Activated CD4-positive, alpha-beta memory T cell treated with anti-CD3 and anti-CD28 coated beads, Interleukin-2, amount 10 ng/mL, durations not matched to agents 7 days and 5 days (primary cell): ENCODE measurements around the gene MPP3. TPM values are rescaled to one million over a fixed set of nuclear protein-coding genes. Genes with fewer than 3 reads are reported as not detected.
"Not testable (repeated sequence)": the region's sequence is repeated elsewhere in the genome, so short reads cannot be mapped to it uniquely, and the experiment has no call there.

Source experiments
- CTCF ChIA-PET: fragments of 350-600 bp; sonication (Branson Sonifier 250); formaldehyde crosslinking; loops from one replicate; lab custom pipeline; 2021; ENCODE audit warnings: antibody characterized with exemption, inconsistent platforms; lab: Charles Lee
- POLR2A ChIA-PET: fragments of 350-600 bp; sonication (Branson Sonifier 250); formaldehyde crosslinking; loops from one replicate; lab custom pipeline; 2021; ENCODE audit warnings: antibody characterized with exemption; lab: Charles Lee
- DNase-seq: peaks from one replicate; pipeline ENCODE4 v3.0.0-alpha.2; 2020
- H3K27ac Mint-ChIP-seq: one replicate; pipeline ENCODE4 v1.8.0; 2021; ENCODE audit warnings: mild to moderate bottlenecking, mixed read lengths
- H3K27me3 Mint-ChIP-seq: one replicate; pipeline ENCODE4 v1.8.0; 2021; ENCODE audit warnings: mixed read lengths
- H3K36me3 Mint-ChIP-seq: one replicate; pipeline ENCODE4 v1.8.0; 2021; ENCODE audit warnings: low read depth, mixed read lengths
- H3K4me1 Mint-ChIP-seq: one replicate; pipeline ENCODE4 v1.8.0; 2021; ENCODE audit warnings: mixed read lengths
- H3K4me3 Mint-ChIP-seq: one replicate; pipeline ENCODE4 v1.8.0; 2021; ENCODE audit warnings: mild to moderate bottlenecking, mixed read lengths
- H3K9me3 Mint-ChIP-seq: one replicate; pipeline ENCODE4 v1.8.0; 2021; ENCODE audit warnings: mixed read lengths
- total RNA-seq, 2 experiments: library from RNA; stranded (reverse); gene quantifications; one replicate each; pipeline ENCODE4 v1.2.3, GENCODE V29; 2021

The MPP3 gene
- total RNA-seq, 2 experiments from 2014 or later, result not detected

- POLR2A ChIA-PET, result no interaction called here
- Mint-ChIP-seq H3K9me3 (no peaks in the 10 kb centered on the region), H3K27me3 (peaks cover 8% of the 10 kb centered on the region), H3K27ac (no peak overlapping the region), H3K4me3 (no peak overlapping the region), H3K4me1 (no peaks in the 10 kb centered on the region), H3K36me3 (no peaks in the 10 kb centered on the region)
- no peak for DNase-seq
- CTCF ChIA-PET, result interaction anchor here (2.8 kb wide), 1 partner anchor 10 kb away, joined by 12 read pairs; the partner anchor contains the start of gene CD300LG
These were observed 23.2 kb upstream of the MPP3 start for GRCh38 chr17:43856141-43856540.

GRCh38 chr17:43855061-43855460 lies 22.1 kb upstream of the MPP3 start:
- Mint-ChIP-seq H3K9me3 (no peaks in the 10 kb centered on the region), H3K27me3 (peaks cover 8% of the 10 kb centered on the region), H3K4me3 (no peak overlapping the region), H3K4me1 (no peaks in the 10 kb centered on the region), H3K27ac (no peak overlapping the region), H3K36me3 (no peaks in the 10 kb centered on the region)
- POLR2A ChIA-PET, result no interaction called here
- DNase-seq, result no peak
- CTCF ChIA-PET, result interaction anchor here (2.8 kb wide), 1 partner anchor 9 kb away, joined by 12 read pairs; the partner anchor contains the start of gene CD300LG

GRCh38 chr17:43854498-43854897 lies 21.6 kb upstream of the MPP3 start:
- Mint-ChIP-seq H3K36me3 (no peaks in the 10 kb centered on the region), H3K27me3 (peaks cover 12% of the 10 kb centered on the region), H3K9me3 (no peaks in the 10 kb centered on the region), H3K4me1 (no peaks in the 10 kb centered on the region), H3K27ac (no peak overlapping the region), H3K4me3 (no peak overlapping the region)
- DNase-seq, result no peak
- CTCF ChIA-PET, result interaction anchor here (0.8 to 2.8 kb wide), 3 partner anchors 9 to 26 kb away, joined by 3 to 12 read pairs (median 4); partner anchors contain the start of gene CD300LG
- POLR2A ChIA-PET, result no interaction called here

- H3K9me3 Mint-ChIP-seq, result no peaks in the 10 kb centered on the region
- no peak overlapping the region for H3K27ac Mint-ChIP-seq
- H3K4me3 Mint-ChIP-seq, result no peak overlapping the region
- CTCF ChIA-PET, result interaction anchor here (0.9 to 1.1 kb wide), 2 partner anchors 8 to 27 kb away, joined by 3 to 4 read pairs; no protein-coding TSS in a partner anchor
- POLR2A ChIA-PET, result no interaction called here
- peaks cover 12% of the 10 kb centered on the region for H3K27me3 Mint-ChIP-seq
- no peaks in the 10 kb centered on the region for H3K4me1 Mint-ChIP-seq
- DNase-seq, result no peak
- no peaks in the 10 kb centered on the region for H3K36me3 Mint-ChIP-seq
These were observed 20.6 kb upstream of the MPP3 start for GRCh38 chr17:43853546-43853945.

- H3K27me3 Mint-ChIP-seq, result peaks cover 13% of the 10 kb centered on the region
- ChIA-PET POLR2A (no interaction called here), CTCF (interaction anchor here (0.5 to 0.6 kb wide), 2 partner anchors 106 to 119 kb away, joined by 3 read pairs; no protein-coding TSS in a partner anchor)
- no peaks in the 10 kb centered on the region for H3K4me1 Mint-ChIP-seq
- DNase-seq, result no peak
- no peaks in the 10 kb centered on the region for H3K36me3 Mint-ChIP-seq
- H3K27ac Mint-ChIP-seq, result no peak overlapping the region
- no peaks in the 10 kb centered on the region for H3K9me3 Mint-ChIP-seq
- no peak overlapping the region for H3K4me3 Mint-ChIP-seq
These were observed 19.6 kb upstream of the MPP3 start for GRCh38 chr17:43852571-43852970.

GRCh38 chr17:43849116-43849515 lies 16.2 kb upstream of the MPP3 start:
- DNase-seq, result no peak
- Mint-ChIP-seq H3K4me1 (no peaks in the 10 kb centered on the region), H3K9me3 (no peaks in the 10 kb centered on the region), H3K27me3 (peaks cover 16% of the 10 kb centered on the region), H3K36me3 (no peaks in the 10 kb centered on the region), H3K4me3 (no peak overlapping the region), H3K27ac (no peak overlapping the region)
- ChIA-PET CTCF (no interaction called here), POLR2A (no interaction called here)

- no peaks in the 10 kb centered on the region for H3K36me3 Mint-ChIP-seq
- ChIA-PET CTCF (no interaction called here), POLR2A (no interaction called here)
- H3K27ac Mint-ChIP-seq, result no peak overlapping the region
- H3K9me3 Mint-ChIP-seq, result no peaks in the 10 kb centered on the region
- no peak overlapping the region for H3K4me3 Mint-ChIP-seq
- peaks cover 16% of the 10 kb centered on the region for H3K27me3 Mint-ChIP-seq
- no peak for DNase-seq
- no peaks in the 10 kb centered on the region for H3K4me1 Mint-ChIP-seq
These were observed 15.7 kb upstream of the MPP3 start for GRCh38 chr17:43848601-43849000.

GRCh38 chr17:43846963-43847371 lies 14.0 kb upstream of the MPP3 start, which contains the start of gene CD300LG:
CD300LG (plus strand) TSS chr17:43847176; CDS start chr17:43847217, 41 bp downstream.
- Mint-ChIP-seq H3K27ac (no peak within 1 kb of the TSS), H3K4me3 (no peak within 1 kb of the TSS), H3K27me3 (peaks cover 20% of the 10 kb centered on the region), H3K9me3 (no peaks in the 10 kb centered on the region), H3K4me1 (no peaks in the 10 kb centered on the region), H3K36me3 (no peaks in the 10 kb centered on the region)
- no peak for DNase-seq
- CTCF ChIA-PET, result interaction anchor here (1.1 to 2.4 kb wide), 11 partner anchors 9 to 153 kb away, joined by 3 to 12 read pairs (median 5); no protein-coding TSS in a partner anchor
- POLR2A ChIA-PET, result no interaction called here

- H3K9me3 Mint-ChIP-seq, result no peaks in the 10 kb centered on the region
- H3K27me3 Mint-ChIP-seq, result peaks cover 18% of the 10 kb centered on the region
- no peaks in the 10 kb centered on the region for H3K4me1 Mint-ChIP-seq
- H3K27ac Mint-ChIP-seq, result no peak overlapping the region
- ChIA-PET POLR2A (interaction anchor here (1.1 kb wide), 1 partner anchor 29 kb away, joined by 3 read pairs; no protein-coding TSS in a partner anchor), CTCF (interaction anchor here (0.6 to 2.4 kb wide), 18 partner anchors 10 to 156 kb away, joined by 3 to 12 read pairs (median 4); no protein-coding TSS in a partner anchor)
- peak; percentile 76 for DNase-seq
- no peaks in the 10 kb centered on the region for H3K36me3 Mint-ChIP-seq
- H3K4me3 Mint-ChIP-seq, result no peak overlapping the region
These were observed 13.3 kb upstream of the MPP3 start for GRCh38 chr17:43846221-43846712.

- DNase-seq, result no peak
- Mint-ChIP-seq H3K27me3 (peaks cover 17% of the 10 kb centered on the region), H3K4me3 (no peak overlapping the region), H3K4me1 (no peaks in the 10 kb centered on the region), H3K36me3 (no peaks in the 10 kb centered on the region), H3K9me3 (no peaks in the 10 kb centered on the region), H3K27ac (no peak overlapping the region)
- ChIA-PET POLR2A (interaction anchor here (1.1 kb wide), 1 partner anchor 28 kb away, joined by 3 read pairs; no protein-coding TSS in a partner anchor), CTCF (interaction anchor here (0.6 to 2.4 kb wide), 19 partner anchors 8 to 157 kb away, joined by 3 to 12 read pairs (median 3); no protein-coding TSS in a partner anchor)
These were observed 12.8 kb upstream of the MPP3 start for GRCh38 chr17:43845766-43846165.

- ChIA-PET CTCF (no interaction called here), POLR2A (no interaction called here)
- Mint-ChIP-seq H3K4me1 (no peaks in the 10 kb centered on the region), H3K27ac (no peak overlapping the region), H3K36me3 (no peaks in the 10 kb centered on the region), H3K9me3 (no peaks in the 10 kb centered on the region), H3K27me3 (peaks cover 19% of the 10 kb centered on the region), H3K4me3 (no peak overlapping the region)
- no peak for DNase-seq
These were observed 11.3 kb upstream of the MPP3 start for GRCh38 chr17:43844241-43844640.

- Mint-ChIP-seq H3K9me3 (no peaks in the 10 kb centered on the region), H3K4me1 (no peaks in the 10 kb centered on the region), H3K4me3 (no peak overlapping the region), H3K36me3 (no peaks in the 10 kb centered on the region), H3K27ac (no peak overlapping the region), H3K27me3 (peaks cover 19% of the 10 kb centered on the region)
- DNase-seq, result no peak
- CTCF ChIA-PET, result interaction anchor here (0.7 kb wide), 1 partner anchor 25 kb away, joined by 3 read pairs; no protein-coding TSS in a partner anchor
- POLR2A ChIA-PET, result no interaction called here
These were observed 10.0 kb upstream of the MPP3 start for GRCh38 chr17:43842975-43843325.

- CTCF ChIA-PET, POLR2A ChIA-PET, DNase-seq, H3K27ac Mint-ChIP-seq, H3K36me3 Mint-ChIP-seq, H3K4me3 Mint-ChIP-seq, H3K9me3 Mint-ChIP-seq, H3K4me1 Mint-ChIP-seq: not testable (repeated sequence)
- H3K27me3 Mint-ChIP-seq, result peaks cover 16% of the 10 kb centered on the region
These were observed 9.4 kb upstream of the MPP3 start for GRCh38 chr17:43842091-43842974.
